ENCODE measurements around the gene STARD5. TPM values are rescaled to one million over a fixed set of nuclear protein-coding genes. Genes with fewer than 3 reads are reported as not detected.

The STARD5 gene
- total RNA-seq, 1 experiment from 2014 or later = 3.4 TPM

GRCh38 chr15:81265944-81266775 lies 57.8 kb downstream of the STARD5 start:
- H3K4me3 Mint-ChIP-seq (ENCODE audit: unreplicated experiment) = peak overlapping the region; percentile 37
- no TSS peak for BruUV-seq (replicated peaks)

GRCh38 chr15:81265256-81265943 lies 58.5 kb downstream of the STARD5 start:
- CTCF ChIA-PET = interaction anchor here (0.6 to 10.7 kb wide), 98 partner anchors 8 to 1927 kb away, joined by 3 to 459 read pairs (median 6); partner anchors contain the start of genes CEMIP and CFAP161
- POLR2A ChIA-PET = interaction anchor here (0.8 to 1.6 kb wide), 5 partner anchors 105 to 162 kb away, joined by 3 to 12 read pairs (median 4); no protein-coding TSS in a partner anchor
- no peaks in the 10 kb centered on the region for H3K27me3 Mint-ChIP-seq (ENCODE audit: insufficient read depth, unreplicated experiment)

More at GRCh38 chr15:81265944-81266775, 57.8 kb downstream of the STARD5 start:
- Mint-ChIP-seq H3K27ac (ENCODE audit: low read depth, unreplicated experiment) (no peak overlapping the region), H3K27me3 (ENCODE audit: insufficient read depth, unreplicated experiment) (no peaks in the 10 kb centered on the region), H3K9me3 (ENCODE audit: unreplicated experiment) (no peaks in the 10 kb centered on the region), H3K4me1 (ENCODE audit: insufficient read depth, unreplicated experiment) (peaks cover 9% of the 10 kb centered on the region), H3K36me3 (ENCODE audit: insufficient read depth, unreplicated experiment) (no peaks in the 10 kb centered on the region)
- peak; percentile 82 for DNase-seq (ENCODE audit: unreplicated experiment)
- ChIA-PET POLR2A (interaction anchor here (0.8 to 1.6 kb wide), 10 partner anchors 106 to 170 kb away, joined by 3 to 12 read pairs (median 3); no protein-coding TSS in a partner anchor), CTCF (interaction anchor here (0.5 to 10.7 kb wide), 131 partner anchors 8 to 1928 kb away, joined by 3 to 459 read pairs (median 4); partner anchors contain the start of genes CEMIP and CFAP161)
- TF ChIP-seq, protein P1, sequence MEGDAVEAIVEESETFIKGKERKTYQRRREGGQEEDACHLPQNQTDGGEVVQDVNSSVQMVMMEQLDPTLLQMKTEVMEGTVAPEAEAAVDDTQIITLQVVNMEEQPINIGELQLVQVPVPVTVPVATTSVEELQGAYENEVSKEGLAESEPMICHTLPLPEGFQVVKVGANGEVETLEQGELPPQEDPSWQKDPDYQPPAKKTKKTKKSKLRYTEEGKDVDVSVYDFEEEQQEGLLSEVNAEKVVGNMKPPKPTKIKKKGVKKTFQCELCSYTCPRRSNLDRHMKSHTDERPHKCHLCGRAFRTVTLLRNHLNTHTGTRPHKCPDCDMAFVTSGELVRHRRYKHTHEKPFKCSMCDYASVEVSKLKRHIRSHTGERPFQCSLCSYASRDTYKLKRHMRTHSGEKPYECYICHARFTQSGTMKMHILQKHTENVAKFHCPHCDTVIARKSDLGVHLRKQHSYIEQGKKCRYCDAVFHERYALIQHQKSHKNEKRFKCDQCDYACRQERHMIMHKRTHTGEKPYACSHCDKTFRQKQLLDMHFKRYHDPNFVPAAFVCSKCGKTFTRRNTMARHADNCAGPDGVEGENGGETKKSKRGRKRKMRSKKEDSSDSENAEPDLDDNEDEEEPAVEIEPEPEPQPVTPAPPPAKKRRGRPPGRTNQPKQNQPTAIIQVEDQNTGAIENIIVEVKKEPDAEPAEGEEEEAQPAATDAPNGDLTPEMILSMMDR (IDR thresholded peaks at IDR 0.05; ENCODE audit: unreplicated experiment) = peak; percentile 85
- intact Hi-C loops (cut with micrococcal nuclease) = loop anchor here (1.0 to 5.0 kb wide), 6 partner anchors 155 to 809 kb away; partner anchors contain the start of genes CEMIP and TLNRD1

DNA sequence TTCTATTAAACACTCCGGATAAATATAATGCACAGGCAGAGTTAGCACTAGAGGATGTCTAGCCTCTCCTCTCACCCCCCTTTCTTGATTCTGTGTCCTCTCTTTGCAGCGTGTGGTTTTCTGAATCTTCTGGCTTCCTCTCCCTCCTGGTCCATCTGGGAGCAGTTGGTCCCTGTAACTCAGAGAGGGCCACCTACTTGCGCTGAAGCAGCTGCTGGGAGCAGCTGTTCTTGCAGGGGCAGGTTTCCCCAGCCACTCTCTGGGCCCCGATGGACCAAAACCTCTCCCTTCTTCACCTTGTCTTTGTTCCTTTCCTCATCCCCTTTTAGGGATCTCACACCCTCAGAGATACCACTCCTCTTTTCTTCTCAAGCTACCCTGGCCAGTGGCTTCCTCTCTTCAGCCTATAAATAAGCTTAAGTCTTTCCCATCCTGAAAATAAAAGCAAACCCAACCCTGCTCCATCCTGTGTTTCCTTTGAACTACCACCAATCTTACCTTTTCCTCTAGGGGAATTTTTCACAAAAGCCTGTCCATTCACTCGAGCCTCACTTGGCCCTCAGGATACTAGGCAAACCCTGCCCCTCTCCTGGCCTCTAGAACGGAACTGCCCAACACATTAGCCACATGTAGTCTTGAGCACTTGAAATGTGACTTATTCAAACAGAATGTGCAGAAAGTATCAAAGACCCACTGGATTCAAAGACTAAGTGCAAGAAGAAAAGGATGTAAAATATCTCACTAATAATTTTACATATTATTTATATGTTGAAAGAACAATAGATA lies 59.7 kb downstream of the STARD5 start:
- Mint-ChIP-seq H3K4me1 (ENCODE audit: insufficient read depth, unreplicated experiment) (peaks cover 11% of the 10 kb centered on the region), H3K27me3 (ENCODE audit: insufficient read depth, unreplicated experiment) (no peaks in the 10 kb centered on the region), H3K36me3 (ENCODE audit: insufficient read depth, unreplicated experiment) (no peaks in the 10 kb centered on the region), H3K4me3 (ENCODE audit: unreplicated experiment) (no peak overlapping the region), H3K27ac (ENCODE audit: low read depth, unreplicated experiment) (no peak overlapping the region), H3K9me3 (ENCODE audit: unreplicated experiment) (no peaks in the 10 kb centered on the region)
- POLR2A ChIA-PET = no interaction called here
- DNase-seq (ENCODE audit: unreplicated experiment) = no peak
- no TSS peak for BruUV-seq (replicated peaks)
- TF ChIP-seq, protein P1 (IDR thresholded peaks at IDR 0.05; ENCODE audit: unreplicated experiment) = no peak
- CTCF ChIA-PET = interaction anchor here (1.2 to 10.7 kb wide), 8 partner anchors 10 to 809 kb away, joined by 5 to 459 read pairs (median 28); no protein-coding TSS in a partner anchor
- intact Hi-C loops (cut with micrococcal nuclease) = no loop called here

More at GRCh38 chr15:81265256-81265943, 58.5 kb downstream of the STARD5 start:
- TF ChIP-seq, protein P1 (IDR thresholded peaks at IDR 0.05; ENCODE audit: unreplicated experiment) = no peak
- intact Hi-C loops (cut with micrococcal nuclease) = loop anchor here (5.0 kb wide), 2 partner anchors 288 to 808 kb away; no protein-coding TSS in a partner anchor
- Mint-ChIP-seq H3K36me3 (ENCODE audit: insufficient read depth, unreplicated experiment) (no peaks in the 10 kb centered on the region), H3K9me3 (ENCODE audit: unreplicated experiment) (no peaks in the 10 kb centered on the region), H3K4me1 (ENCODE audit: insufficient read depth, unreplicated experiment) (peaks cover 9% of the 10 kb centered on the region), H3K4me3 (ENCODE audit: unreplicated experiment) (peak overlapping the region; percentile 37), H3K27ac (ENCODE audit: low read depth, unreplicated experiment) (no peak overlapping the region)
- DNase-seq (ENCODE audit: unreplicated experiment) = no peak
- BruUV-seq (replicated peaks) = no TSS peak
